22Rv1 (cell line): ENCODE measurements around the gene MOK.

Experiments
- CTCF ChIP-seq: fragments of 450-650 bp; IDR thresholded peaks from 2 replicates; pipeline ENCODE4 v1.5.1; 2017; ENCODE audit warnings: mild to moderate bottlenecking
- ZFX ChIP-seq: fragments of 450-650 bp; IDR thresholded peaks from 2 replicates; pipeline ENCODE4 v1.6.1; 2017; ENCODE audit warnings: antibody characterized with exemption, borderline replicate concordance

GRCh38 chr14:102192840-102193502 is 112.0 kb downstream of the MOK start:
- TF ChIP-seq CTCF, result no peak
- TF ChIP-seq ZFX, result no peak
